GM21423 (cell line): ENCODE measurements around the gene HYI.
"Not testable (repeated sequence)": the region's sequence is repeated elsewhere in the genome, so short reads cannot be mapped to it uniquely, and the experiment has no call there.

Experiments
- ATAC-seq: cut with Tn5 transposase; IDR thresholded peaks from one replicate; pipeline ENCODE4 v1.9.1; 2021; ENCODE audit warnings: mild to moderate bottlenecking, moderate library complexity; ENCODE audit not compliant: unreplicated experiment

The HYI gene

DNA sequence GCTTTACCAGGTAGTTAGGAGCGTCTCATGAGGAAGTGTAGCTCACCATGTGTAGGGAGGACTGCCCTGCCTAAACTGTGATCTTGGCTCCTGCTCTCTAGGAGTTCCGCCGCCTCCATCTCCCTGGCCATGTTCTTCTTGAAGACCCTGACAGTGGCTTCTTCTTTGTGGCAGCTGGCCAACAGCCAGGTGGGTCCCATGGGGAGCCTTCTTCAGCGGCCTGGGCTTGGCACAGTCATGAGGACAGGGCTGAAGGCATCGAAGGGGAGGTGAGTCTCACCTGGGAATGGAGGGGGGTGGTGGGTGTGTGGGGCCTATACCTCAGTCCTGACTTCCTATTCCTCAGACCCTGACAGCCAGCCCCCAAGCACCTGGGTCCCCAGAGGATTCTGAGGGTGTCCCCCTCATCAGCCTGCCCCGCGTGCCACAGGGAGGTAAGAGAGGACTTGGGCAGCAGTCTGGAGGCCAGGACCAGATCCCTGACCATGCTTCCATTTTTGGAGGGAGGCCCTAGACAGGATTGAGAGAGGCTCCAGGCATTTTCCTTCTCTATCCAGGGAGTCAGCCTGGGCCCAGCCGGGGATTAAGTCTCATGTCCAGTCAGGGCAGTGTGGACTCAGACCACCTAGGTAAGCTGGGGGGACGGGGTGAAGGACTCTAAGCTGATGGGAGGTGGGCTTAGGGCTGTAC is 21.4 kb downstream of the HYI start:
- ATAC-seq = no peak

- no peak for ATAC-seq
Observed at GRCh38 chr1:43431676-43432075, 22.1 kb downstream of the HYI start.

- no peak for ATAC-seq
Observed at GRCh38 chr1:43430831-43431230, 22.9 kb downstream of the HYI start.

DNA sequence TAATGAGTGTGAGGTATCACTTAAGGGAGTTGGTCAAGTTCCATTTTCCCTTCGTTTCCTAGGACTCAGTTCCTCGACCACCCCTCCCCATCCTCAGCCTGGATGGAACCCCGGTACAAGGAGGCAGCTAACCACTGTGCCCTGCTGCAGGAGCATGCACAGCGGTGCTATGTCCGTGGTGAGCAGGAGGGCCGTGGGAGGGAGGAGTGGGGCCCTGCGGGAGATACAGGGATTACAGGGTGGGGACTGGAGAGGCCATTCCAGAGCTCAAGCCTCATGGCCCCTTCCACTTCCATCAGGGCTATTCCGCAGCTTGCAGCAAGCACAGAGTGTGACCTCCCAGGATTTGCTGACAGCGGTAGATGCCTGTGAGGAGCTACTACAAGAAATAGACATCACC is 25.8 kb downstream of the HYI start:
- ATAC-seq = no peak

DNA sequence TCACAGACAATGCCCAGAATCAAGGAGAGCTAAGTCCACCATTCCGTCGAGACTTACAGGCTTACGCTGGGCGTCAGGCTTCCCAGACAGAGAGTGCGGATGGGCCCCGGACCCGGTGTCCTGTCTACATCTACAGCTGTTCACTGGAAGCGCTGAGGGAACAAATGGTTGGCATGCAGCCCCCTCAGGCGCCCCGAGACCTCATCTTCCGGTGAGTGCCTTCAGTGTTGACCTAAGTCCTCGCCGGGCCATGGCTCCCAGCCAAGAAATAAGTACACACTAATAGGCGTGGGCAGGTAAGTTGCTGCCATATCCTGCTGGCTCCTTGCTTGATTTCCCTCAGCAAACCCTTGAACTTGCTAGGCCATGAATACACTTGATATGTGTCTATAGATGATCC is 26.2 kb downstream of the HYI start:
- ATAC-seq = no peak

GRCh38 chr1:43426221-43426620 is 27.5 kb downstream of the HYI start:
- ATAC-seq = no peak

GRCh38 chr1:43425045-43425444 is 28.7 kb downstream of the HYI start:
- no peak for ATAC-seq

GRCh38 chr1:43423672-43424550 is 29.8 kb downstream of the HYI start:
- no peak for ATAC-seq

- ATAC-seq = no peak
Observed at GRCh38 chr1:43422995-43423671, 30.6 kb downstream of the HYI start.

DNA sequence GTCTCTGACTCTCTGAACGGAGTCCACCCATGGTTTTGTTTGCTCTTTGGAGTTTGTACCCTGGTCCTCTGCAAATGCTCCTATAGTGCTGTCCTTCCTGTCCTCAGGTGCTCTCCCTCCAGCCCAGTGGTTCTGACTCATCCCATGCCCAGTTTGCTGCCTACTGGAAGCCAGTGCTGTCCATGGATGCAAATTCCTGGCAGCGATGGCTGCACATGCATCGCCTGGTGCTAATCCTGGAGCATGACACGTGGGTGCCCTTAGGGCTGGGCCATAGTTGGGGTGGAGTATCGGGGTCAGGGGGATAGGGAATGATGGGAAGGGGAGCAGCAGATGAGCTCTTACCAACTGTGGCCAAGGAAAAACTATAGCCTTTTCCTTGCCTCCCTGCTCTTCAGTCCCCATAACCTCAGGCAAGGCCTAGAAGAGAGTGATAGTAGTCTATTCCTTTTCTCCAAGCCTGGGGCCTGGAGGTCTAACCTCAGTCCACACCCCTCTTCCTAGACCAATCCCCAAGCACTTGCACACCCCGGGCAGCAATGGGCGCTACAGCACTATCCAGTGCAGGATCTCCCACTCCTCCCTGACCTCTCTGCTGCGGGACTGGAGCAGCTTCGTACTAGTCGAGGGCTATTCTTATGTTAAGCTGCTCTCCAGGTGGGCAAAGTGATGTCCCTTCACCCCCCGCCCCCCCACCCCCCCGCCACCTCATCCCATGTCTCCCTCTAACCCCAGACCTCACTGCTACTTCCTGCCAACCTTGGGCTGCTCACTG is 31.6 kb downstream of the HYI start:
- no peak for ATAC-seq

DNA sequence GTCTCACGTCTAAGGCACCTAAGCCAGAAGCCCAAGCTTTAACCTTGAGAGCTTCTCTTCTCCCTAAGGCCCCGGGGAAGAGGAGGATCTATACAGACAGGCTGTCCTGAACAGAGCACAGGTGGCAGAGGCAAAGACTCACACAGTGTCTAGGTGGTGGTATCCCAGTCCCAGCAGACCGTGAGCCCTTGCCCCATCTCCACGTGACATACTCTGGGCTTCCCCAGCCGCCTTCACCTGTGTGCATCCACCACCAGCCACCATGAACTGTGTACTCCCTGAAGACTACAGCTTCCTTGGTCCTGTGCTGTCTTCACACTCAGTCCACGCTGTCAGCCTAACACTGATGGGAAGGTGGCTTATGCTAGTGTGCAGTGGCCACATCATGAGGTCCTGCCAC is 32.3 kb downstream of the HYI start:
- ATAC-seq = no peak

- no peak for ATAC-seq
Observed at GRCh38 chr1:43420874-43421273, 32.9 kb downstream of the HYI start.

GRCh38 chr1:43419627-43420425 is 33.9 kb downstream of the HYI start:
- ATAC-seq = no peak

- ATAC-seq = no peak
Observed at GRCh38 chr1:43418858-43419257, 34.9 kb downstream of the HYI start.

- no peak for ATAC-seq
Observed at GRCh38 chr1:43415901-43416300, 37.8 kb downstream of the HYI start.

DNA sequence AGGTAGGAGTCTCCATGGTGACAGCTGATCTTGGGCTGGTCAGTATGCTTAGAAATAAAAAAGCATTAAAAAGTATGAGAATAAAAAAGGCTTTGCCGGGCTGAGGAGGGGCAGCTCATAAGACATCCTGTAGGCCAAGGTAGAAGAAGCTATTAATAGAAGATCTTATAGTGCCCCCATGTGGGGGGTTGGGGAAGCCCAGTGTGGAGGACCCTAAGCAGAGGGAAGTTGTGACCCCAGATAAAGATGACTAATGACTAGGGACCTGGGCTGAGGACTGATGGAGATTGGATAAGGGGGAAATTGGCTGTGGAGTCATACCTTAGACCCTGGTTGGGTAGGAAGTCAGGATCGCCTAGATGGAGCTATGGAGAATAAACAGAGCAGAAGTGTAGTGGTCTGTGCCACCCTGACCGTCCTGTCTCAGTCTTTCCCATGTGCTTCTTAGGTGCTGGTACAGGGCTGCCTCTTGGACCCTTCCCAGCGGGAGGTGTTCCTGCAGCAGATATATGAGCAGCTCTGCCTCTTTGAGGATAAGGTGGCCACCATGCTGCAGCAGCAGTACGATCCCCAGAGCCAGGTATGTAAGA is 39.0 kb downstream of the HYI start:
- ATAC-seq = no peak

GRCh38 chr1:43413426-43413825 is 40.3 kb downstream of the HYI start:
- not testable (repeated sequence) for ATAC-seq

- no peak for ATAC-seq
Observed at GRCh38 chr1:43410571-43410970, 43.2 kb downstream of the HYI start.

- ATAC-seq = no peak
Observed at GRCh38 chr1:43405876-43406234, 47.9 kb downstream of the HYI start.
